OCI-LY1 (cell line): ENCODE results near the gene ASIC3.

Experiments used
- CTCF ChIP-seq: fragments of 200-600 bp; sonication (generic), shearing (Covaris generic); IDR thresholded peaks from 2 replicates; pipeline ENCODE4 v1.5.1; 2017; ENCODE audit warnings: mild to moderate bottlenecking, antibody characterized with exemption, low read length, moderate library complexity, mixed read lengths
- EZH2 ChIP-seq: fragments of 200-600 bp; sonication (generic), shearing (Covaris generic); IDR thresholded peaks from 2 replicates; pipeline ENCODE4 v1.8.0; 2017; ENCODE audit warnings: borderline replicate concordance, mixed run types, mild to moderate bottlenecking, antibody characterized with exemption, low read length, moderate library complexity, mixed read lengths

- TF ChIP-seq CTCF (no peak), EZH2 (no peak)
Measured at GRCh38 chr7:151034312-151035025, 13.9 kb upstream of the ASIC3 start.
